HG03060 (cell line): Measurements from ENCODE around the gene ZNF735.
"Not testable (repeated sequence)": the region's sequence is repeated elsewhere in the genome, so short reads cannot be mapped to it uniquely, and the experiment has no call there.

ENCODE experiments used
- ATAC-seq: cut with Tn5 transposase; IDR thresholded peaks from one replicate; pipeline ENCODE4 v1.9.1; 2021; ENCODE audit warnings: low read depth, moderate number of reproducible peaks; ENCODE audit not compliant: unreplicated experiment

The ZNF735 gene

GRCh38 chr7:64206903-64207302, at the start of gene ZNF735:
TSS of gene ZNF735 (plus strand) at chr7:64207203. CDS start at chr7:64207203, 0 bp downstream.
- no peak for ATAC-seq

- ATAC-seq = not testable (repeated sequence)
These were observed 36.0 kb upstream of the ZNF735 start for GRCh38 chr7:64170974-64171373.

DNA sequence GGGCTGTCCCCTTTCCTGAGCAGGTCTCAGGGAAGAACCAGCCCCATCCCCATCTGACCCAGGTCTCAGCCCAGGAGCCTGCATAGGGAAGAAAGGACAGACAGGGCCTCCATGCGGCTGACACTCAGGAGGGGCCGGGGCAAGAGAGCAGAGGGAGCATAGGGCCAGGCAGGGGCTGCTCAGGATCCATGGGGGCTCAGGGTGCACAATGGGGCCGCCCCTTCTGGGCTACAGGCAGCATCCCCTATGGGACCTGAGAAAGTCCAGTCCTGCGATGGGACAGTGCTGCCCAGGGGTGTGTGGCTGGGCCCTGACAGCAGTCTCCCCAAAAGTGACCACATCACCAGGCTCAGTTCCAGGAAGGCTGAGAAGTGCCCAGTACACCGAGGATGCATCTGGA, 32.7 kb upstream of the ZNF735 start:
- ATAC-seq = no peak

- no peak for ATAC-seq
These were observed 32.1 kb upstream of the ZNF735 start for GRCh38 chr7:64174941-64175340.

GRCh38 chr7:64180989-64181388, 26.0 kb upstream of the ZNF735 start:
- no peak for ATAC-seq

DNA sequence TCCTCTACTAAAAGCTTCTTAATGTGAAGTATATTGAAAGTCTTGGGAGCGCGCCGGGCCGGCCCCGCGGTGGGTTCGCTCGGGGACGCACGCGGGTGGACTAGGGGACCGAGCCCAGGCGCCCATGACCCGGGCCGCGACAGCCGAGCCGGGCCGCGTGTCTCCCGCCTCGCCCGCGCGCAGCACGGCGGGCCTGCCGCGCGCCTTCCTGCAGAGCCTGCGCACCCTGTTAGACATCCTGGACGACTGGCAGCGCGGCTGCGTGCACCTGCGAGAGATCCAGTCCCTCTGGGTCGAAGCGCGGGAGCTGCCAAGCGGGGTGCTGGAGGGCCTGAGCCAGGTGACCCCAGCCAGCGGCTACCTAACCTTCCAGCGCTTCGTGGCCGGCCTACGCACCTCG, 25.4 kb upstream of the ZNF735 start:
- no peak for ATAC-seq

DNA sequence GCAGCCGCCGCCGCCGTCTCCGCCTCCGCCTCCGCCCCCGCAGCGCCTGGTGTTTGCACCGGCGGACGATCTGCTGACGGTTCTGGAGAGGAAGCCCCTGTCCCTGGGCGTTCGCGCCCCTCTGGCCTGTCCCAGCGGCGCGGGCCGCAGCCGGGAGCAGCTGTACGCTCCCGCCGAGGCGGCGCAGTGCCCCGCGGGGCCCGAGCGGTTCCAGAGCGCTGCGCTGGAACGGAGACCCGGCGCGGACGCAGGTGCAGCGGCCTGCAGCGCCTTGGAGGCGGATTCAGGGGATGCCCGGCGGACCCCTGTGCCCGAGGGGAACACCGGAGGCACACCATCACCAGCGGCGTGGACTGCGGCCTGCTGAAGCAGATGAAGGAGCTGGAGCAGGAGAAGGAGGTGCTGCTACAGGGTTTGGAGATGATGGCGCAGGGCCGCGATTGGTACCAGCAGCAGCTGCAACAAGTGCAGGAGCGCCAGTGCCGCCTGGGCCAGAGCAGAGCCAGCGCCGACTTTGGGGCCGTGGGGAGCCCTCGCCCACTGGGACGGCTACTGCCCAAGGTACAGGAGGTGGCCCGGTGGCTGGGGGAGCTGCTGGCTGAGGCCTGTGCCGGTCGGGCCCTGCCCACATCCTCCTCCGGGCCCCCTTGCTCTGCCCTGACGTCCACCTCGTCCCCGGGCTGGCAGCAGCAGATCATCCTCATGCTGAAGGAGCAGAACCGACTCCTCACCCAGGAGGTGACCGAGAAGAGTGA, 24.8 kb upstream of the ZNF735 start:
- ATAC-seq = no peak

- no peak for ATAC-seq
These were observed 23.8 kb upstream of the ZNF735 start for GRCh38 chr7:64183126-64183742.

DNA sequence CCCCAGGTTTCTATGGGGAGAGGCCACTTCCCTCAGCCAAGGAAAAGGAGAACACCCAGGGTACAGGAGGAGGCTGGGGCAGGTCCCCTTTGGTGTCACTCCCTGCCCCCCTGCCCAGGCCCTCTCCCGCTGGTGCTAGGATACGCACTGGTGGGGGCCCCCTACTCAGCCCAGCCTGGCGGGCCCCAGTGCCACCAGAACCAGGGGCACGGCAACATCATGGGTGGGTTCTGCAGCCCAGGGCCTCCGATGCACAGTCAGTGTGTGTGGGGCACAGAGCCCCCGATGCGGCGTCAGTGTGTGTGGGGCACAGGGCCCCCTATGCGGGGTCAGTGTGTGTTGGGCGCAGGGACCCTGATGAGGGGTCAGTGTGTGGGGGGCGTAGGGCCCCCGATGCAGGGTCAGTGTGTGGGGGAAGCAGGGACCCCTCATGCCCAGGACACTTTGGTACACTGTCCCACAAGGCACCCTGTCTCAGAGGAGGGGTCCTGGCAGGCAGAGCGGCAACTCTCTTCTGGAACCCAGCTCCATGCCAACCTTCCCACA, 23.1 kb upstream of the ZNF735 start:
- no peak for ATAC-seq

DNA sequence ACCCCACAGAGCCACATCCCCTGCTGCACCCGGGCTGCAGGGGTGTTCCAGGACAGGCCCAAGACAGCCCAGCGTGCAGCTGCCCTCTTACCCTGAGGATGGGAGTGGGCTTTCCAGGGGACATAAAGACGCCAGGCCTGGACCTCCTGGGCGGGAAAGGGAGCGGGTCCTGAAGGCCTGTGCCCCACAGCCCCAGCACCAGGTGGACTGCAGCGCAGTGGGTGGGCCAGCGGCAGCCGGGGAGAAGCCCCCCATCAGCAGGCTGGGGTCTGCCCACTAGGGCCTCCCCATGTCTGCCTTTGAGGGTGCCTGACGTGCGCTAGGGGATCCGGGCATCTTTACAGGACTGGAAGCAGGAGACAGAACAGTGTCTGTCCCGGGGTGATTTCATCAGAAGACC, 22.6 kb upstream of the ZNF735 start:
- ATAC-seq = no peak

GRCh38 chr7:64187408-64187807, 19.6 kb upstream of the ZNF735 start:
- no peak for ATAC-seq

GRCh38 chr7:64192148-64192704, 14.8 kb upstream of the ZNF735 start:
- no peak for ATAC-seq

DNA sequence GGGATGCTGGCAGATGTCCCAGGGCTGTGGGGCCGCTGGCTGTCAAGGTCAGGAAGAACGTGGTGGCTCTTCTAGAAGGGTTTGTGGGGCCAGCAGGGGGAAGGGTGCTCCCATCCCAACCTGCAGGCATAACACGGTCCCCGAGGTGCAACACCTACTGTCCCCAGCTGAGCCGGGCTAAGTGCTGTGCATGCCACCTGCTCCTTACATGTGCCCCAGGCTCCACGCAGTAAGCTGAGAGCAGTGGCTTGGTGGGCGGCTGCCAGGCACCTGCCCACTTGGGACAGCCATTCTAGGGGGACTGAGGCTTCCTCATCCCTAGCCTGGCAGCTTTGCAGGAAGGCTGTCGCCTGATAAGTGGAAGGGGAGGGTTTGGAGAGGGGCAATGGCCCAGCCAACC, 14.2 kb upstream of the ZNF735 start:
- ATAC-seq = no peak

DNA sequence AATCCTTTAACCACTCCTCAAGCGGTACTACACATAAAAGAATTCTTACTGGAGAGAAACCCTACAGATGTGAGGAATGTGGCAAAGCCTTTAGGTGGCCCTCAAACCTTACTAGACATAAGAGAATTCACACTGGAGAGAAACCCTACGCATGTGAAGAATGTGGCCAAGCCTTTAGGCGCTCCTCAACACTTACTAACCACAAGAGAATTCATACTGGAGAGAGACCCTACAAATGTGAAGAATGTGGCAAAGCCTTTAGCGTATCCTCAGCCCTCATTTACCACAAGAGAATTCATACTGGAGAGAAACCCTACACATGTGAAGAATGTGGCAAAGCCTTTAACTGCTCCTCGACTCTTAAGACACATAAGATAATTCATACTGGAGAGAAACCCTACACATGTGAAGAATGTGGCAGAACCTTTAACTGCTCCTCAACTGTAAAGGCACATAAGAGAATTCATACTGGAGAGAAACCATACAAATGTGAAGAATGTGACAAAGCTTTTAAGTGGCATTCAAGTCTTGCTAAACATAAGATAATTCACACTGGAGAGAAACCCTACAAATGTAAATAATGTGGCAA, 12.8 kb downstream of the ZNF735 start:
- not testable (repeated sequence) for ATAC-seq

DNA sequence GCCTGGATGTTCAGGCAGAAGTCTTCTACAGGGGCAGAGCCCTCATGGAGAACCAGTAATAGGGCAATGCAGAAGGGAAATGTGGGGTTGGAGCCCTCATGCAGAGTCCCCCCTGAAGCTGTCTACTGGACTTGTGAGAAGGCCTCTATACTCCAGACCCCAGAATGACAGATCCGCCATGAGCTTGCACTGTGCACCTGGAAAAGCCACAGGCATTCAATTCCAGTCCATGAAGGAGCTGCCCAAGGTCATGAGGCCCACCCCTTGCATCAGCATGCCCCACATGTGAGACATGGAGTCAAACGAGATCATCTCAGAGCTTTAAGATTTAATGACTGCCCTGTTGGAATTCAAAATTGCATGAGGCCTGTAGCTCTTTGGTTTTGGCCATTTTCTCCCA, 16.4 kb downstream of the ZNF735 start:
- ATAC-seq = no peak

GRCh38 chr7:64228174-64228573, 21.2 kb downstream of the ZNF735 start, which contains the start of gene ZNF679:
TSS of gene ZNF679 (plus strand) at chr7:64228474. CDS start at chr7:64249118, 20,644 bp downstream.
- ATAC-seq = not testable (repeated sequence)

DNA sequence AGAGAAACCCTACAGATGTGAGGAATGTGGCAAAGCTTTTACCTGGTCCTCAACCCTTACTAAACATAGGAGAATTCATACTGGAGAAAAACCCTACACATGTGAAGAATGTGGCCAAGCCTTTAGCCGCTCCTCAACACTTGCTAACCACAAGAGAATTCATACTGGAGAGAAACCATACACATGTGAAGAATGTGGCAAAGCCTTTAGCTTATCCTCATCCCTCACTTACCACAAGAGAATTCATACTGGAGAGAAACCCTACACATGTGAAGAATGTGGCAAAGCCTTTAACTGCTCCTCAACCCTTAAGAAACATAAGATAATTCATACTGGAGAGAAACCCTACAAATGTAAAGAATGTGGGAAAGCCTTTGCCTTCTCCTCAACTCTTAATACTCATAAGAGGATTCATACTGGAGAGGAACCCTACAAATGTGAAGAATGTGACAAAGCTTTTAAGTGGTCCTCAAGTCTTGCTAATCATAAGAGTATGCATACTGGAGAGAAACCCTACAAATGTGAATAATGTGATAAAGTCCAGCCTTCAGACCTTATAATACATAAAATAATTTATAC, 59.4 kb downstream of the ZNF735 start:
- ATAC-seq = no peak
